ENCODE data around the gene MTCL3.

GRCh38 chr6:127547904-127548649, 28.9 kb upstream of the MTCL3 start:
- TF ChIP-seq, protein P1, sequence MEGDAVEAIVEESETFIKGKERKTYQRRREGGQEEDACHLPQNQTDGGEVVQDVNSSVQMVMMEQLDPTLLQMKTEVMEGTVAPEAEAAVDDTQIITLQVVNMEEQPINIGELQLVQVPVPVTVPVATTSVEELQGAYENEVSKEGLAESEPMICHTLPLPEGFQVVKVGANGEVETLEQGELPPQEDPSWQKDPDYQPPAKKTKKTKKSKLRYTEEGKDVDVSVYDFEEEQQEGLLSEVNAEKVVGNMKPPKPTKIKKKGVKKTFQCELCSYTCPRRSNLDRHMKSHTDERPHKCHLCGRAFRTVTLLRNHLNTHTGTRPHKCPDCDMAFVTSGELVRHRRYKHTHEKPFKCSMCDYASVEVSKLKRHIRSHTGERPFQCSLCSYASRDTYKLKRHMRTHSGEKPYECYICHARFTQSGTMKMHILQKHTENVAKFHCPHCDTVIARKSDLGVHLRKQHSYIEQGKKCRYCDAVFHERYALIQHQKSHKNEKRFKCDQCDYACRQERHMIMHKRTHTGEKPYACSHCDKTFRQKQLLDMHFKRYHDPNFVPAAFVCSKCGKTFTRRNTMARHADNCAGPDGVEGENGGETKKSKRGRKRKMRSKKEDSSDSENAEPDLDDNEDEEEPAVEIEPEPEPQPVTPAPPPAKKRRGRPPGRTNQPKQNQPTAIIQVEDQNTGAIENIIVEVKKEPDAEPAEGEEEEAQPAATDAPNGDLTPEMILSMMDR (IDR thresholded peaks at IDR 0.05) = no peak
- TF ChIP-seq IRF2 (CRISPR knock-in tag; IDR thresholded peaks at IDR 0.05; ENCODE audit: borderline replicate concordance, low read depth) (no peak), TEAD4 (CRISPR knock-in tag; IDR thresholded peaks at IDR 0.05) (no peak), CDX4 (CRISPR knock-in tag; IDR thresholded peaks at IDR 0.05; ENCODE audit: borderline replicate concordance) (no peak), MAX (CRISPR knock-in tag; IDR thresholded peaks at IDR 0.05) (no peak), ZNF423 (CRISPR knock-in tag; IDR thresholded peaks at IDR 0.05) (no peak)
- TF ChIP-seq, protein P2, sequence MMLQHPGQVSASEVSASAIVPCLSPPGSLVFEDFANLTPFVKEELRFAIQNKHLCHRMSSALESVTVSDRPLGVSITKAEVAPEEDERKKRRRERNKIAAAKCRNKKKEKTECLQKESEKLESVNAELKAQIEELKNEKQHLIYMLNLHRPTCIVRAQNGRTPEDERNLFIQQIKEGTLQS (CRISPR knock-in tag; conservative IDR thresholded peaks at IDR 0.05) = no peak
